ENCODE results near the gene OBP2A. TPM values are rescaled to one million over a fixed set of nuclear protein-coding genes. Genes with fewer than 3 reads are reported as not detected.

OBP2A gene
- total RNA-seq, 1 experiment from 2014 or later: not detected

- DNase-seq (ENCODE audit: low spot score): no peak
Measured at GRCh38 chr9:135596211-135596610, 50.3 kb downstream of the OBP2A start.

Other genes starting within 250 kb of the OBP2A start
- 40.1 and 41.0 TPM in 2 replicates for gene PPP1R26, start 66.3 kb upstream of the OBP2A start, total RNA-seq (2014; rRNA removed; shearing (Covaris generic))
- gene MRPS2, start 45.4 kb upstream of the OBP2A start, total RNA-seq (2014; rRNA removed; shearing (Covaris generic)): 105 and 115 TPM in 2 replicates
- not detected in 2 replicates for gene LCN1, start 24.7 kb upstream of the OBP2A start, total RNA-seq (2014; rRNA removed; shearing (Covaris generic))
- gene PAEP, start 15.6 kb downstream of the OBP2A start, total RNA-seq (2014; rRNA removed; shearing (Covaris generic)): not detected in 2 replicates
- gene GLT6D1, start 93.4 kb downstream of the OBP2A start, total RNA-seq (2014; rRNA removed; shearing (Covaris generic)): not detected in 2 replicates
- gene LCN9, start 117.2 kb downstream of the OBP2A start, total RNA-seq (2014; rRNA removed; shearing (Covaris generic)): not detected in 2 replicates
- not detected in 2 replicates for gene SOHLH1, start 153.4 kb downstream of the OBP2A start, total RNA-seq (2014; rRNA removed; shearing (Covaris generic))
- not detected in 2 replicates for gene KCNT1, start 156.1 kb downstream of the OBP2A start, total RNA-seq (2014; rRNA removed; shearing (Covaris generic))